Hepatocyte (in vitro differentiated cells): ENCODE results near the gene MTCP1. TPM values are rescaled to one million over a fixed set of nuclear protein-coding genes. Genes with fewer than 3 reads are reported as not detected.

Experiments
- DNase-seq: peaks from one replicate; pipeline ENCODE4 v3.0.0-alpha.2; 2016; ENCODE audit warnings: low spot score
- H2AFZ ChIP-seq: fragments of 200-600 bp; sonication (generic); 2 replicates; pipeline ENCODE4 v1.6.0; 2016; ENCODE audit warnings: antibody characterized with exemption, mild to moderate bottlenecking
- H3K27ac ChIP-seq: fragments of 200-600 bp; sonication (generic); 2 replicates; pipeline ENCODE4 v1.5.1; 2016; ENCODE audit warnings: mild to moderate bottlenecking
- H3K27me3 ChIP-seq: fragments of 200-600 bp; sonication (generic); 2 replicates; pipeline ENCODE4 v1.6.1; 2016
- H3K36me3 ChIP-seq: fragments of 200-600 bp; sonication (generic); replicated peaks from 2 replicates; pipeline ENCODE4 v1.5.1; 2016; ENCODE audit warnings: low read depth; ENCODE audit not compliant: insufficient read depth
- H3K4me1 ChIP-seq: fragments of 200-600 bp; sonication (generic); 2 replicates; pipeline ENCODE4 v1.5.1; 2016; ENCODE audit warnings: mild to moderate bottlenecking, moderate library complexity; ENCODE audit not compliant: insufficient read depth
- H3K4me2 ChIP-seq: fragments of 200-600 bp; sonication (generic); 2 replicates; pipeline ENCODE4 v1.6.0; 2016
- H3K4me3 ChIP-seq: fragments of 200-600 bp; sonication (generic); 2 replicates; pipeline ENCODE4 v1.5.1; 2016; ENCODE audit warnings: mild to moderate bottlenecking
- H3K79me2 ChIP-seq: fragments of 200-600 bp; sonication (generic); 2 replicates; pipeline ENCODE4 v1.6.0; 2017; ENCODE audit warnings: mild to moderate bottlenecking
- H3K9me2 ChIP-seq: fragments of 200-600 bp; sonication (generic); replicated peaks from 2 replicates; pipeline ENCODE4 v1.6.0; 2017; ENCODE audit warnings: mild to moderate bottlenecking; ENCODE audit not compliant: insufficient read depth
- H3K9me3 ChIP-seq: fragments of 200-600 bp; sonication (generic); 2 replicates; pipeline ENCODE4 v1.5.1; 2016; ENCODE audit warnings: low read depth, mild to moderate bottlenecking
- H4K20me1 ChIP-seq: fragments of 200-600 bp; sonication (generic); 2 replicates; pipeline ENCODE4 v1.6.0; 2016; ENCODE audit warnings: mild to moderate bottlenecking; ENCODE audit not compliant: insufficient read depth, poor library complexity, severe bottlenecking
- EZH2 ChIP-seq: fragments of 200-600 bp; sonication (generic); IDR thresholded peaks from 2 replicates; pipeline ENCODE4 v1.6.1; 2016; ENCODE audit warnings: antibody characterized with exemption, mild to moderate bottlenecking, borderline replicate concordance
- EZH2phosphoT487 ChIP-seq: fragments of 200-600 bp; sonication (generic); IDR thresholded peaks from one replicate; pipeline ENCODE4 v1.6.1; 2018; ENCODE audit warnings: antibody characterized with exemption, mild to moderate bottlenecking, low read depth, moderate library complexity; ENCODE audit not compliant: unreplicated experiment, severe bottlenecking
- WGBS: methylation state at CpG from one replicate; pipeline ENCODE4 v1.1.6; 2016; ENCODE audit warnings: low lambda C conversion rate; ENCODE audit errors: missing lambda C conversion rate; 5-methylcytosine and 5-hydroxymethylcytosine counted together
- polyA plus RNA-seq: library from polyadenylated mRNA; unstranded; fragments of >200 nt; fragmentation: Nextera tagmentation; extraction: Ambion mirVana; gene quantifications from 2 replicates; pipeline ENCODE4 v1.2.1, GENCODE V29; 2016
- total RNA-seq: library from RNA; depleted of rRNA; stranded (reverse); fragments of >200 nt; gene quantifications from 2 replicates; pipeline ENCODE4 v1.2.3, GENCODE V29; 2014
- TF ChIP-seq, protein P1 (sequence below): fragments of 200-600 bp; sonication (generic); IDR thresholded peaks from 2 replicates; pipeline ENCODE4 v1.5.1; 2016; ENCODE audit warnings: antibody characterized with exemption, mild to moderate bottlenecking; ENCODE audit not compliant: poor library complexity

MTCP1 gene
- total and polyA plus RNA-seq, 2 experiments from 2014 or later, result 1.7 to 13.2 TPM

- H3K27me3 ChIP-seq, result no peaks in the 10 kb centered on the region
- H3K4me1 ChIP-seq, result no peaks in the 10 kb centered on the region
- no peak overlapping the region for H3K27ac ChIP-seq
- H3K4me2 ChIP-seq, result no peak overlapping the region
- no peak for DNase-seq
- WGBS, result 74% methylated on average over 3 of the region's 3 CpGs
- no peaks in the 10 kb centered on the region for H3K79me2 ChIP-seq
- H3K9me2 ChIP-seq, result no peaks in the 10 kb centered on the region
- no peaks in the 10 kb centered on the region for H3K36me3 ChIP-seq
- H2AFZ ChIP-seq, result no peak overlapping the region
- H3K4me3 ChIP-seq, result no peak overlapping the region
- no peaks in the 10 kb centered on the region for H4K20me1 ChIP-seq
- TF ChIP-seq EZH2 (no peak), EZH2phosphoT487 (no peak)
- TF ChIP-seq, protein P1, sequence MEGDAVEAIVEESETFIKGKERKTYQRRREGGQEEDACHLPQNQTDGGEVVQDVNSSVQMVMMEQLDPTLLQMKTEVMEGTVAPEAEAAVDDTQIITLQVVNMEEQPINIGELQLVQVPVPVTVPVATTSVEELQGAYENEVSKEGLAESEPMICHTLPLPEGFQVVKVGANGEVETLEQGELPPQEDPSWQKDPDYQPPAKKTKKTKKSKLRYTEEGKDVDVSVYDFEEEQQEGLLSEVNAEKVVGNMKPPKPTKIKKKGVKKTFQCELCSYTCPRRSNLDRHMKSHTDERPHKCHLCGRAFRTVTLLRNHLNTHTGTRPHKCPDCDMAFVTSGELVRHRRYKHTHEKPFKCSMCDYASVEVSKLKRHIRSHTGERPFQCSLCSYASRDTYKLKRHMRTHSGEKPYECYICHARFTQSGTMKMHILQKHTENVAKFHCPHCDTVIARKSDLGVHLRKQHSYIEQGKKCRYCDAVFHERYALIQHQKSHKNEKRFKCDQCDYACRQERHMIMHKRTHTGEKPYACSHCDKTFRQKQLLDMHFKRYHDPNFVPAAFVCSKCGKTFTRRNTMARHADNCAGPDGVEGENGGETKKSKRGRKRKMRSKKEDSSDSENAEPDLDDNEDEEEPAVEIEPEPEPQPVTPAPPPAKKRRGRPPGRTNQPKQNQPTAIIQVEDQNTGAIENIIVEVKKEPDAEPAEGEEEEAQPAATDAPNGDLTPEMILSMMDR, result no peak
- H3K9me3 ChIP-seq, result peaks cover 17% of the 10 kb centered on the region
These were observed 41.2 kb upstream of the MTCP1 start for GRCh38 chrX:155112171-155112570.

GRCh38 chrX:155108427-155108826 is 37.5 kb upstream of the MTCP1 start:
- no peaks in the 10 kb centered on the region for H3K4me1 ChIP-seq
- no peaks in the 10 kb centered on the region for H4K20me1 ChIP-seq
- TF ChIP-seq, protein P1, result no peak
- TF ChIP-seq EZH2, result no peak
- no peak for DNase-seq
- H3K9me3 ChIP-seq, result peaks cover 13% of the 10 kb centered on the region
- H3K4me2 ChIP-seq, result no peak overlapping the region
- no peaks in the 10 kb centered on the region for H3K79me2 ChIP-seq
- no peaks in the 10 kb centered on the region for H3K27me3 ChIP-seq
- no peak overlapping the region for H3K4me3 ChIP-seq
- no peaks in the 10 kb centered on the region for H3K36me3 ChIP-seq
- H3K27ac ChIP-seq, result no peak overlapping the region
- no peaks in the 10 kb centered on the region for H3K9me2 ChIP-seq
- H2AFZ ChIP-seq, result no peak overlapping the region

DNA sequence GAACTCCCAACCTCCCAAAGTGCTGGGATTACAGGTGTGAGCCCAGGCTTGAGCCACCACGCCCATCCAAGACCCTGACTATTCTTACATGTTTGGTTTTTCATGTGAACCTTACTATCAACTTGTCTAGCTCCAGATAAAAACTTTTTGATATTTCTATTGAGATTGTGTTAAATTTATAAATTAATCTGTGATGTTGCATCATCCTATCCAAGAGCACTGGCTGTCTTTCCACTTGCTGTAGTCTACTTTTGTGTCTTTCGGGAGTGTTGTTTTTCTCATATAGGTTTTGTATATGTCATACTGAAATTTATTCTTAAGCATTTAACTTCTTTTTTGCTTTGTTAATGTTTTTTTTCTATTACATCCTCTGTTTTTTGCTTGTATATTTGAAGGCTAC is 35.0 kb upstream of the MTCP1 start:
- TF ChIP-seq EZH2 (no peak), EZH2phosphoT487 (no peak)
- TF ChIP-seq, protein P1, result no peak
- Histone ChIP-seq H4K20me1 (no peaks in the 10 kb centered on the region), H3K27ac (no peak overlapping the region), H3K79me2 (no peaks in the 10 kb centered on the region), H3K9me2 (no peaks in the 10 kb centered on the region), H3K4me3 (no peak overlapping the region), H3K36me3 (no peaks in the 10 kb centered on the region), H3K9me3 (no peaks in the 10 kb centered on the region), H3K27me3 (no peaks in the 10 kb centered on the region), H3K4me1 (no peaks in the 10 kb centered on the region), H3K4me2 (no peak overlapping the region), H2AFZ (no peak overlapping the region)
- DNase-seq, result no peak
- WGBS, result 77% methylated on average over 2 of the region's 2 CpGs

- H3K4me1 ChIP-seq, result no peaks in the 10 kb centered on the region
- no peaks in the 10 kb centered on the region for H3K9me2 ChIP-seq
- no peaks in the 10 kb centered on the region for H3K36me3 ChIP-seq
- no peaks in the 10 kb centered on the region for H3K9me3 ChIP-seq
- no peaks in the 10 kb centered on the region for H4K20me1 ChIP-seq
- H3K4me2 ChIP-seq, result no peak overlapping the region
- 59% methylated on average over 4 of the region's 4 CpGs for WGBS
- H2AFZ ChIP-seq, result no peak overlapping the region
- TF ChIP-seq EZH2phosphoT487 (no peak), EZH2 (no peak)
- TF ChIP-seq, protein P1, result peak; percentile 54
- DNase-seq, result peak; percentile 18
- no peak overlapping the region for H3K4me3 ChIP-seq
- H3K79me2 ChIP-seq, result no peaks in the 10 kb centered on the region
- no peaks in the 10 kb centered on the region for H3K27me3 ChIP-seq
- H3K27ac ChIP-seq, result no peak overlapping the region
These were observed 23.6 kb upstream of the MTCP1 start for GRCh38 chrX:155094468-155095061.
